Fibroblast of lung (primary cell): ENCODE results near the gene GARIN5B. TPM values are rescaled to one million over a fixed set of nuclear protein-coding genes. Genes with fewer than 3 reads are reported as not detected.

Experiments
- DNase-seq, 2 donors: peaks; one replicate each; pipeline versions ENCODE4 v3.0.0 to v3.0.0-alpha.2; 2010; ENCODE audit warnings: low read depth in 2 of 2
- H2AFZ ChIP-seq: 2 replicates; pipeline ENCODE4 v1.5.1; 2012; ENCODE audit warnings: low read length, control low read depth, inconsistent platforms
- H3K27ac ChIP-seq: 2 replicates; pipeline ENCODE4 v1.5.1; 2011; ENCODE audit warnings: low read length, control low read depth; ENCODE audit not compliant: insufficient read depth
- H3K27me3 ChIP-seq: 2 replicates; pipeline ENCODE4 v1.5.1; 2011; ENCODE audit warnings: mild to moderate bottlenecking, low read length; ENCODE audit not compliant: control insufficient read depth, insufficient read depth
- H3K36me3 ChIP-seq: 2 replicates; pipeline ENCODE4 v1.5.1; 2011; ENCODE audit warnings: low read length; ENCODE audit not compliant: control insufficient read depth, insufficient read depth
- H3K4me1 ChIP-seq: 2 replicates; pipeline ENCODE4 v1.5.1; 2011; ENCODE audit warnings: low read length; ENCODE audit not compliant: control insufficient read depth, insufficient read depth; ENCODE audit errors: extremely low read depth
- H3K4me2 ChIP-seq: 2 replicates; pipeline ENCODE4 v1.5.1; 2011; ENCODE audit warnings: low read length, control low read depth; ENCODE audit not compliant: insufficient read depth; ENCODE audit errors: extremely low read depth
- H3K4me3 ChIP-seq, 4 experiments: fragments of 200-600 bp in 1 of 4; sonication (generic) in 1 of 4; replicated peaks in 1 of 4; 2 replicates each; pipeline ENCODE4 v1.5.1; 2011 to 2016; ENCODE audit warnings: low read length in 4 of 4, low read depth in 3 of 4, mild to moderate bottlenecking in 3 of 4, control low read depth in 2 of 4, inconsistent platforms in 1 of 4, mixed read lengths in 1 of 4; ENCODE audit not compliant: insufficient read depth in 1 of 4; ENCODE audit errors: control extremely low read depth in 1 of 4
- H3K79me2 ChIP-seq: 2 replicates; pipeline ENCODE4 v1.5.1; 2012; ENCODE audit warnings: mild to moderate bottlenecking, low read length, inconsistent platforms; ENCODE audit not compliant: control insufficient read depth, insufficient read depth
- H3K9ac ChIP-seq: 2 replicates; pipeline ENCODE4 v1.5.1; 2011; ENCODE audit warnings: mild to moderate bottlenecking, low read length, control low read depth; ENCODE audit not compliant: insufficient read depth
- H3K9me3 ChIP-seq: 2 replicates; pipeline ENCODE4 v1.5.1; 2012; ENCODE audit warnings: low read depth, low read length; ENCODE audit not compliant: control insufficient read depth, insufficient read depth
- H4K20me1 ChIP-seq: 2 replicates; pipeline ENCODE4 v1.5.1; 2011; ENCODE audit warnings: low read length; ENCODE audit not compliant: control insufficient read depth, insufficient read depth; ENCODE audit errors: extremely low read depth
- CTCF ChIP-seq, 2 donors: IDR thresholded peaks in 1 of 2; conservative IDR thresholded peaks in 1 of 2; 1 replicate in 1 of 2; 2 replicates in 1 of 2; pipeline ENCODE4 v1.5.1; 2011 to 2012; ENCODE audit warnings: low read length in 2 of 2, control low read depth in 1 of 2, inconsistent platforms in 1 of 2, low read depth in 1 of 2, mild to moderate bottlenecking in 1 of 2
- EZH2 ChIP-seq: IDR thresholded peaks from 2 replicates; pipeline ENCODE4 v1.5.1; 2012; ENCODE audit warnings: low read length, control low read depth, mild to moderate bottlenecking; ENCODE audit errors: missing control alignments
- polyA plus RNA-seq, 2 donors: library from polyadenylated mRNA; depleted of rRNA in 1 of 2; stranded (reverse) in 1 of 2; unstranded in 1 of 2; fragments of >200 nt; gene quantifications; 2 replicates each; pipeline ENCODE4 v1.2.1, GENCODE V29; 2011 to 2012; ENCODE audit warnings: missing spikeins in 1 of 2
- total RNA-seq: library from RNA; depleted of rRNA; stranded (reverse); fragments of >200 nt; gene quantifications from 2 replicates; pipeline ENCODE4 v1.2.1, GENCODE V29; 2014

Gene GARIN5B
- total and polyA plus RNA-seq, 2 donors (not counting 1 experiment from before 2014, with no cell fraction given), result not detected

DNA sequence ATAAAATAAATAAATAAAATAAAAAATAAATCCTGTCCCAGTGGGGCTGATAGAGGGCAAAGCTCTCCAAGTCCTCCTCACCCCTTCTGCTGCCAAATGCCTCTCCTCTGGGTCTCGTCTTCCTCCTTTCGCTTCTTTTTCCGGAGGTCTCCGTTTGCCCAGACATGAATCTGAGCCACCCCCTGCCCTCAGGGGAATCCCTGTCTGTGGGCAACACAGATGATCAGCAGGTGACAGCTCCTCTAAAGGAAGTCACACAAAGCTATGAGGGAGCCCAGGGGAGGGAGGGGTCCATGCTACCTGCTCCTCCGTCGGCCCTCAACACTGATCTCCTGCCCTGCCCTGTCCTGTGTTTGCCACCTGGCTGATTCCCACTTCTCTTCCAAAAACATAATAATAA lies 38.4 kb downstream of the GARIN5B start:
- H3K4me2 ChIP-seq, result no peak overlapping the region
- TF ChIP-seq EZH2, result no peak
- no peak for TF ChIP-seq CTCF (conservative IDR thresholded peaks at IDR 0.05 in 1 of 2, IDR thresholded peaks at IDR 0.05 in 1 of 2; ENCODE audit: low read depth in 1 of 2, low read length in 2 of 2)
- H2AFZ ChIP-seq, result no peak overlapping the region
- no peaks in the 10 kb centered on the region for H3K36me3 ChIP-seq
- no peak overlapping the region for H3K4me3 ChIP-seq
- no peaks in the 10 kb centered on the region for H3K4me1 ChIP-seq
- H3K79me2 ChIP-seq, result no peaks in the 10 kb centered on the region
- H3K9me3 ChIP-seq, result no peaks in the 10 kb centered on the region
- no peaks in the 10 kb centered on the region for H4K20me1 ChIP-seq
- peaks cover 5% of the 10 kb centered on the region for H3K27me3 ChIP-seq
- H3K27ac ChIP-seq, result no peak overlapping the region
- no peak for DNase-seq
- H3K9ac ChIP-seq, result no peak overlapping the region

GRCh38 chr19:55322204-55322885 lies 40.7 kb downstream of the GARIN5B start:
- no peak for DNase-seq
- TF ChIP-seq EZH2 (no peak), CTCF (conservative IDR thresholded peaks at IDR 0.05 in 1 of 2, IDR thresholded peaks at IDR 0.05 in 1 of 2; ENCODE audit: low read depth in 1 of 2, low read length in 2 of 2) (no peak)

DNA sequence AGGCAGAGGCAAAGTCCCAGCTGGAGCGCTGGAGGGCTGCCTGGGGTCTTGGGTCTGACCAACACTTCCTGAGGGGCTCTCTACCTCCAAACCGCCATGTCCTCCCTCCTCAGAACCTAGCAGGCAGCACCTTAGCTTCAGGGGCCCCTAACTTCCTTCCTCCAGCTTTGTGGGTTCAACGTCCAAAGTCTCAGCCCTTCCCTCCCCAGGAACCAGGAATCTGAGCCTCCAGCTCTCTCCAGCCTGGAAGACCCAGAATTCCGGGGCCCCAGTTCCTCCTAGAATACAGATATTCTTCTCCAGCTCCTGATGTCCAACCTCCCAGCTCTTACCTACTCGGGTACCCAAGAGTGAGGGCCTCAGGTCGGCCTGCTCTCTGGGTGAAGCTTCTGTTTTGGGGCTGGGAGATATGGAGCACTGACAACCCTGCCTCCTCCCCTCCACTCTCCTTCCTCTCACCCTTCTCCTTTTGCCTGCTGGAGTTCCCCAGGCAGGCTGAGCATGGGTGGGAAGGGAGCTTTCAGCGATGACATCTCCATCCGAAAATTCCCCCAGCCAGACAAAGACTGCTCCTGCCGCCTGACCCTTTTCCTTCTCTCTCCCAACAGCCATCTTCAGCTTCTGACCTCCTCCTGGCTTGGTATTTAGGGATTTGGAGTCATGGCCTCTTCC lies 41.5 kb downstream of the GARIN5B start:
- no peaks in the 10 kb centered on the region for H3K36me3 ChIP-seq
- H3K4me1 ChIP-seq, result no peaks in the 10 kb centered on the region
- no peak overlapping the region for H3K4me2 ChIP-seq
- no peak overlapping the region for H3K4me3 ChIP-seq
- no peak overlapping the region for H3K27ac ChIP-seq
- H3K79me2 ChIP-seq, result no peaks in the 10 kb centered on the region
- no peaks in the 10 kb centered on the region for H4K20me1 ChIP-seq
- no peak for DNase-seq
- TF ChIP-seq CTCF (conservative IDR thresholded peaks at IDR 0.05 in 1 of 2, IDR thresholded peaks at IDR 0.05 in 1 of 2; ENCODE audit: low read depth in 1 of 2, low read length in 2 of 2) (no peak), EZH2 (no peak)
- H3K9me3 ChIP-seq, result no peaks in the 10 kb centered on the region
- peaks cover 5% of the 10 kb centered on the region for H3K27me3 ChIP-seq
- no peak overlapping the region for H2AFZ ChIP-seq
- no peak overlapping the region for H3K9ac ChIP-seq

More at GRCh38 chr19:55322204-55322885, 40.7 kb downstream of the GARIN5B start:
- Histone ChIP-seq H3K27me3 (peaks cover 5% of the 10 kb centered on the region), H3K4me3 (no peak overlapping the region), H2AFZ (no peak overlapping the region), H3K79me2 (no peaks in the 10 kb centered on the region), H3K9ac (no peak overlapping the region), H3K27ac (no peak overlapping the region), H3K4me1 (no peaks in the 10 kb centered on the region), H3K9me3 (no peaks in the 10 kb centered on the region), H4K20me1 (no peaks in the 10 kb centered on the region), H3K4me2 (no peak overlapping the region), H3K36me3 (no peaks in the 10 kb centered on the region)
